ENCODE data around the gene ARHGAP22.

The ARHGAP22 gene

DNA sequence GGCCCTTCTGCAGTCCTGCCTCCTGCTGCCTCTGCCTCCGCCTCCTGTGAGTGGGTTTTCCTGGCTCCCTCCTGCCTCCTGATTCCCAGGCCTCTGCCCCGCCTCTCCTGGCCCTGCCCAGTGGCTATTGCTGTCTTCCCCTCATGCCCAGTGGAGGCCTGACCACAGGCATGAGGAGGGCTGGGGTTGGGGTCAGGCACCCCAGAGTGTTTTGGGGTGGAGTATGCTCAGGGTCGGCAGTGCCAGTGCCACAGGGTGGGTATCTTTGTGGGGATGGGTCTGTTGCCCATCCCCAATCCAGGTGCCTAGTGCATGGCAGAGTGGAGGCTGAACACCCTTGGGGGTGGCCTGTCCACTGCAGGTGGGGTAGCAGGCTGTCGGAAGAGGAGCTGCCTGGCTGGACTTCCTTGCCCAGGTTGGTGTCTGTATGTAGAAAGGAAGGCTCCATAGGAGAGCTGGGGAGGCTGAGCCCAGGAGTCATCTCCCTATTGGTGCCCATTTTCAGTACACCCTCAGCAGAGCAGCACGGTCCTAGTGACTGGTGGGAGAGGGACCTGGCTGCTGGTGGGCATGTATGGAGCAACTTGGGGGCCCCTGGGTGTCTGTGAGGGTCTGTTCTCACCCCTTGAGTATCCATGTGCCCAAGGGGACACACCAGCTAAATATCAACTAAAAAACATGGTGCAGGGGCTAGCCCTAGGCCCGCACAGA is 62.2 kb downstream of the ARHGAP22 start:
- H3K4me3 ChIP-seq (ENCODE audit: low read length): no peak overlapping the region
- no peak for DNase-seq (ENCODE audit: low read depth, low spot score)

DNA sequence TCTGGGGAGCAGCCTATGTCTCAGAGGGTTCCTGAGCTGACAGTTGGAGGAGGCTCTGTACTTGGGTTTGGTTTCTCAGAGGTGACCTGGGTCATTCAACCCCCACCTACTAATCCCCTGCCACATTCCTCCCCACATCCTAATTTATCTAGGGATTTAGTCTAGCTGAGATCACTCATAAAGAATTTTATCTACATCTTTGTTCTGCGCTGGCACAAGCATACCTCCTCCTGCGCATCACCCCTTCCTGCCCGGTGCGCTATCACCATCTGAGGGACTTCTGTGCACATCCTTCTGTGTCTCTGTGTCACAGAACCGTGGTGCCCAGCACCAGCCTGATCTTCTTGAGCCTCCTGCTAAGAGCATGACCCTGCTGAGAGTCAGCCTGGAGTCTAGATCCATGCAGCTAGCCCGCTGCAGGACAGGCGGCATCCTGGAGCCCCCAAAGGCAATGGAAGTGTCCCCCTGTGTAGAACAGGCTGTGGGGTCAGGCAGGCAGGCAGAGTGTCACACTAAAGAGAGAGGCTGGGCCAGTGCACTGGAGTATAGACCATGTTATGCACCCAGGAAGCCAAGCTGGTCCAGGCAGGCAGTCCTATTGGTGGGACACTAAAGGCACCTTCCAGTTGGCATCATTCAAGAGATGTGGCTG is 63.6 kb downstream of the ARHGAP22 start:
- no peak for DNase-seq (ENCODE audit: low read depth, low spot score)
- no peak overlapping the region for H3K4me3 ChIP-seq (ENCODE audit: low read length)

DNA sequence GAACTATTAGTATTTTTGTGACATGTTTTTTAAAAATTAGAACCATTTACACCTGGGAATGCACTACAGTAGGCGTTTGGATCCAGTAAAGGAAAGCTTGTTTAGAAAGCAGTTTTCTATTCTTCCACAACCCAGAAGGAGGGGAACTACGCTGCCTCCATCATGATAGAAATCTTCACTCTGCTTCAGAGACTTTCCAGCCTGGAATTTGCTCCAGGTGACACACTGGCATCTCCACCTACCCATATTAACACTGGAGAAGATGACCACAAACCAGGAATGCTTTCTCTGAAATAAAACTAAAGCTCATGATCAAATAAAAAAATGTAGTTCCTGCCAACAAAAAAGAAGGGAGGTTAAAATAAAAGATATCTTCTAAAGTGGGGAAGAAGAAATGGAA is 66.3 kb downstream of the ARHGAP22 start:
- no peak for DNase-seq (ENCODE audit: low read depth, low spot score)
- no peak overlapping the region for H3K4me3 ChIP-seq (ENCODE audit: low read length)

DNA sequence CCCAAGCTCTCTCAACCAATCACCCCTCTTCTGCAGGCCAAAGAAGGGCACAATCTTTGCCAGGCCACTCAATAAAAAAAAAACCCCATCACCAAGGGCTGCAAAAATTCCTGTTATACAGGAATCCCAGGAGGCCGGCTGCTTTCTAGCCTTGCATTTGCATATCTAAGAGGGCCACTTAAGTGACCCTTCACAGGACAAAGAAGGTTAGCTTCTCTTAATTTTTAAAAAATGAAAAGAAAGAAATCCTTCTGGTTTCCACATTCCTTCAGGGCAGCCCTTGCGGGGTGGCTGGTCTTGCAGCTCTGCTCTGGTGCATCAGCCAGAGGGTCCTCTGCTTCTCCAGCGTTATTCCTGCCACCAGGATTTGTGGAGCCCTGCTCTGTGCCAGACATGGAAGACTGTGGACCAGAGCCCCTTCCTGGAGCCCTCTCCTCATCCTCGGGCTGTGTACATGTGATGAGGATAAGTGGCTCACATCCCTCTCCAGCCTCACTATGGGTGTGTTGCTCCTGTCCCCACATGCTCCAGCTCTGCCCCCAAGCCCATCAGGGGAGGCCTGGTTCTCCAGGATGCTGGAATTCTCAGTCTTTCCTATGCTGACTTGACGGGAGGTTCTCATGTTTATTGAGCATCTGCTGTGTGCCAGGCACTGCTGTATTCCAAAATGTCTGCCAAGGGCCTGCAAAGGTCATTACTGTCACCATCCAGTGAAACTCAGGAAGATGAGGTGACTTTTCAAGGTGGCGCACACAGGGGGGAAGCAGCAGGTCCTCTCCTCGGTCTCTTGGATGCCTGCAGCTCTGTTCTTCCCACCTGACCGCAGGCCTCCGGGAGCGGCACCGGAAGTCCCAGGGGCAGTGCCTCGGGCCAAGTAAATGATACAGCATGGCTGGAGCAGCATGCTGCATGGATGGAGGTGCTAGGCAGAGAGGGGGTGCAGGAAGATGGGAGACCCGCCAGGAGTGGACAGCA is 67.7 kb downstream of the ARHGAP22 start:
- no peak overlapping the region for H3K4me3 ChIP-seq (ENCODE audit: low read length)
- no peak for DNase-seq (ENCODE audit: low read depth, low spot score)

DNA sequence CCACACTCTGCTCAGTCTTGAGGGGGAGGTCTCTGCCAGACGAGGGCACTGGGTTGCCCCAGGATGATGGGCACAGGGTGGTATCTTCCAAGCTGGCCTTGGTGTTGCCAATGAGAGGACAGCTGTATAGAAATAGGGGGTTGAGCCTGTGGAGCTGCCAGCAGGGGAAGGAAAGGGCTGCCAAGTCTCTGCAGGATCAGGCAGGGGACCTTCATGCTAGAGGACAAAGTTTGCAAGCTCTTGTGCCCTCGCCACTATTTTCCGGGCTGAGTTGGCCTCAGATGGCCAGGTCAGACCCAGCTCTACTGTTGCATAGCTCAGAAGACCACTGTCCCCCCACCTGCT is 68.7 kb downstream of the ARHGAP22 start:
- DNase-seq (ENCODE audit: low read depth, low spot score): no peak
- no peak overlapping the region for H3K4me3 ChIP-seq (ENCODE audit: low read length)

DNA sequence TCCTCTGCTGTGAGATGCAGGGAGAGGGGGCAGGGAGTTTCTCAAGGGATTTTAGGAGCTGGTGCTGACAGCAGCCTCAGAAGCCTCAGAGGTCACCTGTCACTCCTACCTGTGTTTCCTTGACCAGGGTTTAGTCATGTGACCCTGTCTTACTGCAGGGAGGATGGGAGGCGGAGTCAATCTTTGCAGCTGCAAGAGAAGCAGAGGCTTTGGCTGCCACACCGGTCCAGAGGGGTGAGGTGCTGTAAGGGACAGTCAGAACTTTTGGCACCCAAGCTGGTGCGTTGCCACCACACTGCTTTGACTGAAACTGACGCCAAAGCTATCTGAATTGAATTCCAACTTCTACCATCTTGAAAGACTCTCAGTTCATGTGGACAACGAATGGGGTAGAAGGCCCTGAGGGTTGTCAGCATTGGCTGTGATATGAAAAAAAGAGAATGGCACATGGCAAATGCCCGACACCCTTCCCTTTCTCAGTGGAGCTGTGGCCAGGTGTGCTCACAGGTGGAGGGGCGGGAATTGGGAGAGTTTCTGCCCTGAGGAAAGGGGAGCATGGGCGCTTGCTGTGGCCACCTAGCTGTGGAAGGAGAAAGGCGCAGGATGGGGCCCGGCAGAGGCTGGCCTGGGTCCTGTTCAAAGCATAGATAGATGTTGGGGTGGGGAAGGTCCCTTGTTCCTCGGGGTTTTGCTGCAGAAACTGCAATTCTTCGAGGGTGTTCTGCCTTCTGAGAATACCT is 69.3 kb downstream of the ARHGAP22 start:
- H3K4me3 ChIP-seq (ENCODE audit: low read length): no peak overlapping the region
- DNase-seq (ENCODE audit: low read depth, low spot score): no peak

DNA sequence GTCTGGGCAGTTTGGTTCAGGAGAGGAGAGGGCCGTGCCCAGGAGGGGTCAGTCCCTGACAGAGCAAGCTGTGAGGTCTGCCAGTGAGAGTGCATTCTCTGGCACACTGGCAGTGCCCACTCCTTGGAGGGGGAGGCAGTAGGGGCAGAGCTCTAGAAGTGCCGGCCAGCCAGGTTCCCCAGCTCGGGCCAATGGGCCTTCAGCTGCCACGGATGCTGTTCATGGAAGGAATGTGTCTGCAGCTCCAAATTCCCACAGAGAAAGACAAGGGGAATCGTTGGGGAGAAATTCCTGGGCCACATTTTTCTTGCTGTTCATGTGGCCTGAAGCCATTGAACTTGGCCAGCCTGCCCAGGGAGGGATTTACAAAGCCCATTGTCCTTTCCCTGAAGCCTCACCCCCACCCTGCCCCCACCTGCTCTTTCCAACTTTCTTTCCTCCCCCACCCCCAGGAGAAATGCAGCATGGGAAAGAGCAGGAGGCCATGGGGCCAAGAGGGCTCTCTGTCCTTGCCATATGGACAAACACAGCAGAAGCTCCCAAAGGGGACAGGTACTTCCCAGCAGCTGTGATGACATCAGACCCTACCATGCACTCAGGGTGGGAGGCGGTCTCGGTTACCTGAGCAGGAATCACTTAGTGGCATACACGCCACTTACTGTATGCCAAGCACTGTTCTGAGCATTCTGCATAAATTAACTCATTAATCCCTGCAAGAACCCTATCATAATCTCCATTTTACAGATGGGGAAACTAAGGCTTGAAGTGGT is 70.7 kb downstream of the ARHGAP22 start:
- no peak overlapping the region for H3K4me3 ChIP-seq (ENCODE audit: low read length)
- no peak for DNase-seq (ENCODE audit: low read depth, low spot score)

DNA sequence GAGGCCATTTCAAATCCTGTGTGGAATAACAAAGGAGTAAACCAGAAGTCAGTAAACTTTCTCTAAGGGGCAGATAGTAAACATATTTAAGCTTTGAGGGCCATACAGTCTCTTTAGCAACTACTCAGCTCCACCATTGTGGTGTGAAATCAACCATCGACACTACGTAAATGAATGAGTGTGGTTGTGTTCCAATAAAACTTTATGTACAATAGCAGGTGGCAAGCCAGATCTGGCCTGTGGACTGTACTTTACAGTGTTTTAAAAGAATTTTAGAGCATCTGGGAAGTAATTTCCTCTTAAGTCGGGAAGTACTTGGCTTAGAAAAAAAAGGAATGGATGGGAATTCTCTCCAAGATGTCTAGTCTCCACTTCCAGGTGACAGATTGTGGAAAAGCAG is 71.3 kb downstream of the ARHGAP22 start:
- no peak overlapping the region for H3K4me3 ChIP-seq (ENCODE audit: low read length)
- DNase-seq (ENCODE audit: low read depth, low spot score): no peak

DNA sequence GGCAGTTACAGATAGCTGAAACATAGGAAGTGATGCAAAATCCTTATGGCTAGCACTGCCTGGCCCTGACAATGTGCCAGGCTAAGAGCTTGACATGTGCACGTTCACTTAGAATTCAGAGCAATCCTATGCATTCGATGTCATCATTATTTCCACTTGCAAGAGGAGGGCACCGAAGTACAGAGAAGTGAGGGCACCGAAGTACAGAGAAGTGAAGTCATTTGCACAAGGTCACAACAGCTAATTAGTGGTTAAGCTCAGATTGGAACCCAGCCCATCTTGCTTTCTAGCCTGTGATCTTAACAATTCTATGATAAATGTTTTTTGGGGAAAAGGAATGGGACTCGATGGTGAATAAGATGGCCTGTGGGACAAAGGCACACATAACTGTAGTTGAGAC is 73.4 kb downstream of the ARHGAP22 start:
- no peak for DNase-seq (ENCODE audit: low read depth, low spot score)
- no peak overlapping the region for H3K4me3 ChIP-seq (ENCODE audit: low read length)

DNA sequence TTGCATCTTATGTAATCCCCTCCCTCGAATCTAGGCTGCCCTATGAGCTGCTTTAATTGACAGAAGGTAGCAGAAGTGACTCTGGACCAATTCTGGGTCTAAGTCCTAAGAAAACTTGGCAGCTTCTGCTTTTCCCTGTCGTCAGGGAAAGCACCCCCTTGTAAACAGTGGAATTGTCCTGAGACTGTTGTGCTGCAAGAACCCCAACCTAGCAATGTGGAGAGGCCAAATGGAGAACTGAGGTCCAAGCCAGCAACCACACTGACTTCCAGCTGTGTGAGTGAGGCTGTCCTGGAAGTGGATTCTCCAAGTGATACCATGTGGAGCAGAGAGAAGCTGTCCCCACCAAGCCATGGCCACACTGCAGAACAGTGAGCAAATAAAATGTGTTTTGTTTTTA is 75.5 kb downstream of the ARHGAP22 start:
- H3K4me3 ChIP-seq (ENCODE audit: low read length): no peak overlapping the region
- no peak for DNase-seq (ENCODE audit: low read depth, low spot score)

DNA sequence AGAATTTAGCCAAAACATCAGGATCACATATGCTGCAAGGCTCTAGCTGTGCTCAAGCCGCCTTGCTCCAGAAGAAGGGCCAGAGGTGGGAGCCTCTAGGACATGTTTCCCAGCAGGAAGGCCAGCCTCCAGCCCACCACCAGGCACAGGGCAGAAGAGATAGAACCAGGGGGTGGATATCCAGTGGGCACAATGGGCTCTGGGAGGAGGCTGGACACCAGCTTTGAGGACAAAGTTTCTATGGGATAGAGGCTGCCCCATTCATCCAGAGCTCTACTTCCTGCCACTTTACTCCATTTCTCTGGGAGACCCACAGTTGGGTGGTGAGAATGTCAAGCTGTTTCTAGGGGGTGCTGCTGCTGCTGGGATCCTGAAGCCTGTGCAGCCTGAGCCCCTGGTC is 77.1 kb downstream of the ARHGAP22 start:
- DNase-seq (ENCODE audit: low read depth, low spot score): no peak

DNA sequence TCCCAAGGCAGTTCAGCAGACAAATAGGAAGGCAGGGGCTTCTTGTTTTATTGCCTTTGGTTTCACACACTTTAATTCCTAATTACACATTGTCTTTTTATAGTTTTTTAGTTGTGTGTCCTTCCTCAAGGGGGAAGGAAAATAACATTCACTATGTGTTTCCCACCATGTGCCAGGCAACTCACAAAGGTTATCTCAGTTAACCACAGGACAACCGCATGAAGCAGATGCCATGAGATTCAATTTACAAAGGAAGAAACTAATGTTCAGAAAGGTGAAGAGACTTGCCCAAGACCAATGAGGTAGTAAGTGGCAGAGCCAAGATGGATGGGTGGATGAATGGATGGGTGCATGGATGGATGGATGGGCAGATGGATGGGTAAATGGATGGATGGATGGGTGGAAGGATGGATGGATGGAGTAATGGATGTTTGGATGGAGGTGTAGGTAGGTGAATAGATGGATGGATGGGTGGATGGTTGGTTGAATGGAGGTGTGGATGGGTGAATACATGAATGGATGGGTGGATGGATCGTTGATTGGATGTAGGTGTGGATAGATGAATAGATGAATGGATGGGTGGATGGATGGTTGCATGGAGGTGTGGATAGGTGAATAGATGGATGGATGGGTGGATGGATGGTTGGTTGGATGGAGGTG is 77.9 kb downstream of the ARHGAP22 start:
- no peak for DNase-seq (ENCODE audit: low read depth, low spot score)
- no peak overlapping the region for H3K4me3 ChIP-seq (ENCODE audit: low read length)

More for the DNA sequence above, 77.1 kb downstream of the ARHGAP22 start:
- no peak overlapping the region for H3K4me3 ChIP-seq (ENCODE audit: low read length)

DNA sequence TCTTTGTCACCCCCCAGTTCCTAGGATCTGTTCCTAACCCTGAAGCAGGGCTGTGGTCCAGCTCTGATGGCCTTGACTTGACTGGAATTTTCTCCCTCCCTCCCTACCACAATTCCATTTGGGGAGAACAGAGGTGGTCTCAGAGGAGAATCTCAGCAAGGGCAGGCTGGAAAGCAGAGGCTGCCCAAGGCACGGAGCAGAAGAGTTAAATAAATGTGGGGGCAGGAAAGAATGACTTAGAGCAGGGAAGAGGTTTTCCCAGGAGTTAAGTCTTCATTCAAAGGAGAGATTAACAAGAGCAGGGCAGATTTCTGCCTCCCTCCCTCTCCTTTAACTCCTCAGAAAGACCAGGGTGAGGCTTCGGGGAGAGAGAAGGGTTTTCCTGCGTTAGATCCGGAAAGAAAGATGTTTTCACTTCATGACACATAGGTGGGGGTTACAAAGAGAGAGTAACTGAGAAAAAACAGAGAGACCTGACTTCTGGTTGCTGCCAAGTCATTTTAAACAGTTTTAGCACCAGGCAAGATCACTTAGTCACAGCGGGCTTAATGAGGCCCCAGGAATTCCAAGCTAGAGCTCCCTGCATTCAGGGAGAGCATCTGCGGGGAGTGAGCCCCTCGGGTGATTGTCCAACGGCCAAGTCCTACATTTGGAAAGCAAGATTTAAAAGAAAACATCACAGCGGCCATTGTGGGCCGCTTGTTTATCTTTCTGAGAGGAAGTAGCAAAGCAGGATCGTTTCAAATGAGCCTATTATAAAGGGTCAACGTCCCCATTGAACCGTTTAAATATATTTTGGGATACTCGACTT is 78.7 kb downstream of the ARHGAP22 start:
- no peak overlapping the region for H3K4me3 ChIP-seq (ENCODE audit: low read length)
- DNase-seq (ENCODE audit: low read depth, low spot score): no peak

DNA sequence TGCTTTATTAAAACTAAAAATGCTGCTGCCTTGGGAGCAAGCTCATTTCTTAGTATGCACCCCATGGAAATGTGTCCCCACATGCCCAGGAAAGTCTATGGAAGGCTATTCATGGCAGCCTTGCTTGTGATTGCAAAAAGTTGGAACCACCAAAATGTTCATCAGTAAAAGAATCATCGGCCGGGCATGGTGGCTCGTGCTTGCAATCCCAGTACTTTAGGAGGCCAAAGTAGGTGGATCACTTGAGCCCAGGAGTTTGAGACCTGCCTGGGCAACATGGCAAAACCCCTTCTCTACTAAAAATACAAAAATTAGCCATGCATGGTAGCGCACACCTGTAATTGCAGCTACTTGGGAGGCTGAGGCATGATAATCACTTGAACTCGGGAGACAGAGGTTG is 79.8 kb downstream of the ARHGAP22 start:
- no peak overlapping the region for H3K4me3 ChIP-seq (ENCODE audit: low read length)
- no peak for DNase-seq (ENCODE audit: low read depth, low spot score)

DNA sequence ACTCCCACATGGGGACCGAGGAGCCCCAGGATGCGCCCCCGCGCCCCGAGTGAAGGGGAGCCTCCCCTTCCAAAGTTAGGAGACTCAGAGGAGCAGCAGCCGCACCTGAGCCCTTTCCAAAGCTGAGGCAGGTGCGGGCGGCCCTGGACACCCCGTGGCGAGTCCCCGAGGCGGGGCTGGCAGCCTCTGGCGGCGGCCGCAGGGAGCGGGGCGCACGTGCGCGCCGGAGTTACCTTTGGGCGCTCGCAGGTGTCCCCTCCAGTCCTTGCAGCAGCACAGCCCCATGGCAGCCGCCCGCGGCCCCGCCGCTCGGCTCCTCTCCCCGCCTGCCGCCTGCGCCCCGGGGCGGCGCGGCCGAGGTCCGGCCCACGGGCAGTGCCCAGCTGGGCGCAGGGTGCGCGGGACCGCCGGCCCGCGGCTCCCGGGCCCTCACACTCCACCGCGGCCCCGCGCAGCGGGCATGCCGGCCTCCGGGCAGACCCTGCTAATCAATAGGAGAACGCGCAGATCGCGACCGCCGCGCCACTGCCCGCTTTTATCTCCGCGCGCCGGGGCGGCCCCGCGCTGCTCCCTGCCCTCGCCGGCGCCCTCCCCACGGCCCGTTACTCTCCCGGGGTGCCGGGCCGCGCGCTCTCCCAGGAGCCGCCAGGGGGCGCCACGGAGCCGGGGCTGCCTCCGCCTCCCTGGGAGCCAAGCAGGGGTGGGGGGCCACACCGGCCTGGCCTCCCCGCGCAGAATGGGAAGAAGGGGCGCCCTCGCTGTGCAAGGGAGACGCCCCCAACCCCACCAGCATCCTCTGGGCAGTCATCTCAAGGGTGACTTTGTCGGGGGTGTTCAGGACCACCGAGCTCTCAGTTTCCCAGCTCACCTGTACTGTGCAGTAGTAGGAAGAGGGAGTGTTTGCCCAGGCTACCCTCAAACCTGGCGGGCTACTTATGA is 80.8 kb downstream of the ARHGAP22 start:
- DNase-seq (ENCODE audit: low read depth, low spot score): no peak
- no peak overlapping the region for H3K4me3 ChIP-seq (ENCODE audit: low read length)

DNA sequence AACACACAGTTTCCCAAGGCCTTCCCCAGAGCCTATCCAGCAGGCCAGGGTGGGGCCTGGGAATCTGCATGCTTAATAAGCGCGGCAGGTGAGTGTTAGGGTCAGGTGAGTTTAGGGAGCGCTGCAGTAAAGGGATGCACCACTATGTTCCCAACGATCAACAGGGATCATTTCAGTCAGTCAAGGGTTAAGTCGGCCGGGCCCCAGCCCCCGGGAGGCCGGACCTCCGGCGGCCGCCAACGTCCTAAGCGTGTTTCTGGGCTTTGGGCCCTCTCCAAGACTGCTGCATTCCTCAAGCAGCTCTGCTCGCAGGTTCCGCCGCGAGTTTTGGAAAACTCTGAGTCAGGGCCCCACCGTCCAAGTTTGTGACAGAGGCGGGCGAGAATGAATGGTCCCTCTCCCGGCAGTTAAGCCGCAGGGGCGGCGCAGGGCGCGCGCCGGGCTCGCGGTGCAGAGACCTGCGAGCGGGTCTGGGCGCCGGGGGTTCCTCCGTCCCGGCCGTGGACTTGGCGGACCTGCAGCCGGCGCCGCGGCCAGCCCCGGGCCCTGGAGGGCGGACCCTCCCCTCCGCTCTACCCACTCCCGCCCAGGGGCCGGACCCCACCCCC is 81.6 kb downstream of the ARHGAP22 start:
- DNase-seq (ENCODE audit: low read depth, low spot score): no peak
- H3K4me3 ChIP-seq (ENCODE audit: low read length): no peak overlapping the region

Measured in Jurkat, Clone E6-1 (cell line).